GM19452 (cell line): ENCODE data around the gene DNALI1.

ENCODE experiments used
- ATAC-seq: cut with Tn5 transposase; IDR thresholded peaks from one replicate; pipeline ENCODE4 v1.9.1; 2021; ENCODE audit not compliant: unreplicated experiment

Gene DNALI1

GRCh38 chr1:37599940-37600339, 43.2 kb downstream of the DNALI1 start:
- no peak for ATAC-seq

GRCh38 chr1:37601441-37601840, 44.7 kb downstream of the DNALI1 start:
- ATAC-seq = no peak

DNA sequence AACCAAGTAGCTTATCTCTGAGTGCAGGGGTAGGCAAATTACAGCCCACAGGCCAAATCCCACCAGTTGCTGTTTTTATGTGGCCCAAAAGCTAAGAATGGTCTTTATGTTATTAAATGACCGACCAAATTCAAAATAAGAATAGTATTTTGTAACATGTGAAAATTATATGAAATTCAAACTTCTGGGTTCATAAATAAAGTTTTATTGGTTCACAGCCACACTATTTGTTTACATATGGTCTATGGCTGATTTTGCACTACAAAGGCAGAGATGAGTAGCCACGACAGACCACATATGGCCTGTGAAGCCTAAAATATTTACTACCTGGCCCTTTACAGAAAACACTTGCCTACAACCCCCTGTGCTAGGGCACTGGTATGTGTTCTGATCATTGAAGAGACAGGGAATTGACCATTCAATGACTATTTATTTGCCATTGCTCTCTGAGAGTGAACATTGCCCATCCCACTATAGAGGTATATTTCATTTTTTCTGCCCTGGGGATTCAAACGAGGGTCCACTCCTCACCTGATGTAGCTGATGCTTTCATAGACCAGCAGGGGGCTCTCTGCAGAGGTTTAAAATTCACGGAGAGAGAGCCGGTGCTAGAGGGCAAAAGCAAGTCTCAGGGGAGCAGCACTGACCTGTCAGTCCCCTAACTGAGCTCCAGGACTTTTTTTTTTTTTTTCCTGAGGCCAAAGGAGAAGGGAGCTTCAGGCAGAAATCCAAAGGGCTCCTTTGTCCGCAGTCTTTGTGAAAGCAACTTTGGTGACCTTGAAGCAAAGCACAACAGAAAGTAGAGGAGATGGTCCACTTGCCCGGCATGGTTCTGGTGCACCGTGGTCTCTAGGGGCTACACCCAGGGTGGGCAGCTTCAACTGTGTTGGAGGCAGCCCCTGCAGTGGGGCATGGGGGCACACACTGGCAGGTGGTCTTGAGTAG, 46.3 kb downstream of the DNALI1 start:
- no peak for ATAC-seq

GRCh38 chr1:37605061-37605650, 48.4 kb downstream of the DNALI1 start:
- no peak for ATAC-seq

- ATAC-seq = no peak
Observed at GRCh38 chr1:37605806-37606474, 49.2 kb downstream of the DNALI1 start.

DNA sequence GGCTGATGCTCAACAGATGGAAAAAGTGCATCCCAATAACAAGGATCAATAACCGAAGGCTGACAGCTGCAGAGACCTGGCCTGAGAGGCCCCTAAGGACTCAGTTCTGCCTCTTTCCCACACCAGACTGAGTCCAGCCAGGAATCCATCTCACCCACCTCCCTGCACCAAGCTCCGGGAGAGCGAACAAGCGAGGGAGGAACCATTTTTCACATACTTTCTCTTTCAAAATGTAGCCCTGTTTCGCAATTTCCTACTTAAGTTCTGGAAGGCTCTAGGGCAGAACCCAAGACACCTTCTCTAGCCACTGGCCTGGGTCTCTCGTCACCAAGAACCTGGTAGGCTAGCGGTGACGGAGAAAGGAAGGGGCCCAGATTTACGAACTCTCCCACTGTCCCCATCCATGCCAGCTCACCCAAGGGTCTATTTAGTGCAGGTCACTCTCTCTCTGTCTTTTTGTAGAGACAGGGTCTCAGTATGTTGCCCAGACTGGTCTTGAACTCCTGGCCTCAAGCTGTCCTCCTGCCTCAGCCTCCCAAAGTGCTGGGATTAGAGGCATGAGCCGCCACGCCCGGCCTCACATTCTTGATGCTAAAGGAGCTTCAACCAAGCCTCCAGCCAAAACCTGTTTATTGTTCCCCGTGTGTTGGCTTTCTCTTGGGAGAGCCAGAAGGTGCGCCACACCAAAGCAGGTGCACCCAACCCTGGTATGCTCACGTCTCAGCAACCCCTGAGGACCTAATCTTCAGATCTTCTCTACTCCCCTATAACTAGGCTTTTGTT, 49.9 kb downstream of the DNALI1 start:
- ATAC-seq = no peak

DNA sequence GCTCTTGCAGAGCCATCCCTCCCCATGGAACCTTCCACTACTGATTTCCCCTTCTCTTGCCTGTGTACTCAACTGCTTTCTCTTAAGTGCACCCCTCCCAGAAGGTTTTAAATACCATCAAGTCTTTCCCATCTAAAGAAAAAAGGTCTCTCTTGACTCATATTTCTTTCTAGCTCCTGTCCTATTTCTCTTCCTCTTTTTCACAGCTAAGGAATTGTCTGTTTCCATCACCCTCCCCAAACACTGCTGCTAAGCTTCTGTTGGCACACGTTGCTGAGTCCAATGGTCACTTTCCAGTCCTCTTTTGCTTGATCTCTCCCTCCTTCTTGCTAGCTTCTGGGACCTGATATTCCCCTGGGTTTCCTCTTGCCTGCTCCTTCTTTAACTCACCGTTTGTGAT, 52.3 kb downstream of the DNALI1 start:
- ATAC-seq = no peak

DNA sequence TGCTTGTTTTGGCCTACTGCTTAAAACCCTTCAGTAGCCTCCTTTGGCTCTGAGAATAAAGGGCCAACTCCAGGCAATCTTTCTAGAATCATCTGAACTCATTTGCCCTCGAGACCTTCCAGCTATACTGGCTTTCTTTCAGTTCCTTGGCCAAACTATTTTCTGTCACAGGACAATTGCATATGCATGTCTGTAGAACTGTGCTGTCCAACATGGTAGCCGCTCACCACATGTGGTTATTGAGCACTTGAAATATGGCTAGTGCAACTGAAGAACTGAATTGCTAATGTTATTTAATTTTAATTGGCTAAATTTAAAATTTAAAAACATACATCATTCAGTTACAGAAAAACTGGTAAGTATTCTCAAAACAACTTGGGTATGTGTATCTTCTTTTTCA, 53.3 kb downstream of the DNALI1 start:
- no peak for ATAC-seq

DNA sequence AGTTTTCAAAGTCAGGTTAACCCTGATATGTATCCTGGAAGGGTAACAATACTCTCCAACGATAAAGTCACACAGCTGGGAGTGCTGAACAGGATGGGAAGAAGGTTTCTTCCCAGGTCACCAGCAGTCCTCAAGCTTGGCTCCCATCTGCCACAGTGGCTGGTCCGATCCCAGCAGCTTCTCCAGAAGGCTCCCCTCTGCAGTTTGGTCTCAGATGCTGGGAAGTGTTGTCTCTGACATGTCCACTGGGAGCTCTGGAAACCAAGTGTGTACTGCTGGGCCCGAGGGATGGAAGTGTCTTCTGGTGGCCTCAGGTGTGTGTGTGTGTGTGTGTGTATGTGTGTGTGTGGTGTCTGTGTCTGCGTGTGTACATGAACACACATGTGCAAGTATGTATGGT, 55.4 kb downstream of the DNALI1 start:
- no peak for ATAC-seq

DNA sequence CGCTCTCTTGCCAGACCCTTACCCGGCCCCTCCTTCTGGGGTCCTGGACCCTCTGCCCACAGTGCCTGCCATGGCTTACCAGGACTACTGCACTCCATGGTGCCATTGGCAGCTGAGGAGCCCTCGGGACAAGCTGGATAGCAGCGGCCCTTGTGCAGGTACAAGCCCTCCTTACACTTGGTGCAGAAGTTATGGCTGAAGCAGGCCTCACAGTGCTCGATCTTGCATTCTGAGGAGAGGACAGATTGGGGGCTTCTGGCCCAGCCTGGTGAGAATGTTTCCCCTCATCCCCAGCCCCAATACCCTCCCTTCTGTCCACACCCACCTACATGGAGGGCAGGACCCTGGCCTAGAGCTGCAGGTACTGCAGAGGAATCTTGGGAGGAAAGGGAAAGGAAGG, 57.4 kb downstream of the DNALI1 start:
- no peak for ATAC-seq

- no peak for ATAC-seq
Observed at GRCh38 chr1:37616330-37616729, 59.6 kb downstream of the DNALI1 start.
